Right cardiac atrium (tissue), 5 donors: ENCODE results near the gene ADAMTS2. TPM values are rescaled to one million over a fixed set of nuclear protein-coding genes. Genes with fewer than 3 reads are reported as not detected.
"Not testable (repeated sequence)": the region's sequence is repeated elsewhere in the genome, so short reads cannot be mapped to it uniquely, and the experiment has no call there.

ENCODE experiments used
- ATAC-seq, 2 donors: fragments of 200-7000 bp; cut with Tn5 transposase; one replicate each; pipeline versions ENCODE4 v1.8.0 to v1.9.1; 2020; ENCODE audit warnings: moderate library complexity in 2 of 2, mild to moderate bottlenecking in 1 of 2
- DNase-seq, 3 donors: peaks; one replicate each; pipeline ENCODE4 v3.0.0-alpha.2; 2020
- H3K27ac ChIP-seq: one replicate; pipeline ENCODE4 v1.5.1; 2013; ENCODE audit warnings: mild to moderate bottlenecking, low read length, control low read depth, moderate library complexity
- H3K27me3 ChIP-seq: one replicate; pipeline ENCODE4 v1.6.1; 2013; ENCODE audit not compliant: control insufficient read depth, insufficient read depth
- H3K4me1 ChIP-seq: one replicate; pipeline ENCODE4 v1.6.1; 2013; ENCODE audit warnings: low read length; ENCODE audit not compliant: control insufficient read depth, insufficient read depth
- H3K4me3 ChIP-seq: one replicate; pipeline ENCODE4 v1.5.1; 2013; ENCODE audit warnings: low read length, control low read depth
- H3K9me3 ChIP-seq: one replicate; pipeline ENCODE4 v1.6.1; 2013; ENCODE audit warnings: low read length; ENCODE audit not compliant: control insufficient read depth
- WGBS: extraction: QIAGEN DNeasy Blood & Tissue Kit; methylation state at CpG from one replicate; pipeline ENCODE4 v1.1.7; 2013; 5-methylcytosine and 5-hydroxymethylcytosine counted together
- intact Hi-C, 4 donors: fragments of 100-400 bp; cut with DNase I; formaldehyde crosslinking; loops; one replicate each; pipeline versions ENCODE4 v1.11.0 to v1.14.0; 2022 to 2023
- polyA plus RNA-seq: library from polyadenylated mRNA; stranded (reverse); fragments of 200-250 nt; gene quantifications from one replicate; pipeline ENCODE4 v1.2.3, GENCODE V29; 2013
- total RNA-seq, 4 donors: library from RNA; stranded (reverse); fragmentation: NEBNext Ultra II Directional; extraction: Animal tissue kit (Norgen Biotek cat#: 25700); gene quantifications; one replicate each; pipeline ENCODE4 v1.2.1, GENCODE V29; 2021
- donor health status: healthy with polysubstance abuse.
- donor health status: DM: no; HTN: yes; CAD: no.
- donor health status: DM: no; HTN: no; CAD: no.
- donor health status: DM: no; HTN: yes; CAD: no; lungs with severe emphysema.
- donor health status: DM: yes; HTN: yes; CAD: no.

The ADAMTS2 gene
- total and polyA plus RNA-seq, 5 donors, result 7.0 to 23.2 (median 14.7) TPM

DNA sequence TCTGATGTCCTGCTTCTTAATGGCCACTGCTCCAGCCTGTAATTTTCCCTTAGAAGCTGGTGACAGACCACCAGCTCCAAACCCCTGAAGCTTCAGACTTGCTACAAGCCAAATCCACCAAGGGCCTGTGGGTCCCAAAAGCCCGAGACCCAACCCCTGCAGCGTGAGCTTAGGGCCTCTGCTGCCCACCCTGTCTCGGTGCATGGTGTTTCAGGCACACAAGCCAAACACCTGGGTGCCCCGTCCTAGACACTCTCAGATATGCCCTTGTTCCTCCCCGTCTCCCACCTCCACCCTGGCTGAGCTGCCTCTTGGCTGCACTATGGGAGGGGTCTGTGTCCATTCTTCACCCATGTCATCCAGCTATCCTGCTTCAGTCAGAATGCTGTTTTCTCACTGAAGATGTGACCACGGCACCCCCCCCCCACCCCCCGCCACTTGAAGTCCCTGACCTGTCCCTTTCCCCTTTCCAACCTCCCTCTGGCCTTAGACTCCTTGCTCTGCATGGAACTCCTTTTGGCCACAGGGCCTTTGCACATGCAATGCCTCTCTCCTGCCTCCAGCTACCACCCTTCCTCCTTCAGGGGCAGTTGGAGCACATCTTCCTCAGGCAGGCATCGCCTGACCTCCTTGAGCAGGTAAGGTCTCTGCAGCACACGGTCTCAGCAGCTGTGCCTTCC, 229.3 kb downstream of the ADAMTS2 start:
- peaks cover 8% of the 10 kb centered on the region for H3K9me3 ChIP-seq
- 93% methylated on average over 9 of the region's 9 CpGs for WGBS
- H3K27me3 ChIP-seq, result no peaks in the 10 kb centered on the region
- H3K4me3 ChIP-seq, result no peak overlapping the region
- DNase-seq (no peak), ATAC-seq (no peak)
- no peak overlapping the region for H3K27ac ChIP-seq
- H3K4me1 ChIP-seq, result no peaks in the 10 kb centered on the region
- intact Hi-C loops, result no loop called here

DNA sequence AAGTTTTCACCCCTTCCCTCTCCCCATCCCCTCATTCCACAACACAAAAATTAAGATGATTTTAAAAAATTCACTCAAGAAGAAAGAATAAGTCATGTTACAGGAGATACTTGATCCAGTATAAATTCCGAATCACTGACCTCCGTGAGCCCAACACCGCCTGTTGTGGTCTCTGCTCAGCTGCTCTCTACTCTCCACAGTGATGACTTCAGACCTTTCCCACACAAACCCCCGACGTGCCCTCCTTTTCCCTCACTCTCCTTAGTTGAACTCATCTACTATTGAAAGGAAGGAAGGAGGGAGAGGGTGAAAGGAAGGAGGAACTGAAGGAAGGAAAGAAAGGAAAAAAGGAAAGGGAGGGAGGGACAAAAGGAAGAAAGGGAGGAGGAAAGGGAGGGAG, 230.0 kb downstream of the ADAMTS2 start:
- WGBS, result 93% methylated on average over 5 of the region's 5 CpGs
- H3K4me1 ChIP-seq, result no peaks in the 10 kb centered on the region
- no peak for DNase-seq
- H3K9me3 ChIP-seq, result peaks cover 8% of the 10 kb centered on the region
- H3K27me3 ChIP-seq, result no peaks in the 10 kb centered on the region
- H3K4me3 ChIP-seq, result no peak overlapping the region
- ATAC-seq, result no peak
- no peak overlapping the region for H3K27ac ChIP-seq
- intact Hi-C loops, result no loop called here

DNA sequence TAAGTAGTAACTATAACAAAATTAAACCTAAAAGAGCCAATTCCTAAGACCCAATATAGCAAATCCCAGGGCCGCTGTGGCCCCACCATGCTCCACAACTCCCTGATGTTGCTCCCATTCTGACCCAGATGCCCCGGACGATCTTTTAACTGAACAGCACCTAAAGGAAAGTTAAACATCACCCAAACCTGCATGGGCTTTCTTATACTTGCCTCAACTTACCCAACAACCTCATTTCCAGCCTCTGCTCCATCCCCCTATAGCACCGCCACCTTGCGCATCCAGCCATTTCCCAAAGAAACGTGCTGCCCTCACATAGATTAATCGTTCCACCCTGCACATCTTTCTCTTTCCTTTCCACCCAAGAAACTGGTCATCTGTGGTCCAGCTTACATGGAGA, 230.5 kb downstream of the ADAMTS2 start:
- ATAC-seq (no peak), DNase-seq (no peak)
- 92% methylated on average over 7 of the region's 7 CpGs for WGBS
- Histone ChIP-seq H3K9me3 (peaks cover 8% of the 10 kb centered on the region), H3K4me3 (no peak overlapping the region), H3K27me3 (no peaks in the 10 kb centered on the region), H3K4me1 (no peaks in the 10 kb centered on the region), H3K27ac (no peak overlapping the region)
- intact Hi-C loops, result no loop called here

DNA sequence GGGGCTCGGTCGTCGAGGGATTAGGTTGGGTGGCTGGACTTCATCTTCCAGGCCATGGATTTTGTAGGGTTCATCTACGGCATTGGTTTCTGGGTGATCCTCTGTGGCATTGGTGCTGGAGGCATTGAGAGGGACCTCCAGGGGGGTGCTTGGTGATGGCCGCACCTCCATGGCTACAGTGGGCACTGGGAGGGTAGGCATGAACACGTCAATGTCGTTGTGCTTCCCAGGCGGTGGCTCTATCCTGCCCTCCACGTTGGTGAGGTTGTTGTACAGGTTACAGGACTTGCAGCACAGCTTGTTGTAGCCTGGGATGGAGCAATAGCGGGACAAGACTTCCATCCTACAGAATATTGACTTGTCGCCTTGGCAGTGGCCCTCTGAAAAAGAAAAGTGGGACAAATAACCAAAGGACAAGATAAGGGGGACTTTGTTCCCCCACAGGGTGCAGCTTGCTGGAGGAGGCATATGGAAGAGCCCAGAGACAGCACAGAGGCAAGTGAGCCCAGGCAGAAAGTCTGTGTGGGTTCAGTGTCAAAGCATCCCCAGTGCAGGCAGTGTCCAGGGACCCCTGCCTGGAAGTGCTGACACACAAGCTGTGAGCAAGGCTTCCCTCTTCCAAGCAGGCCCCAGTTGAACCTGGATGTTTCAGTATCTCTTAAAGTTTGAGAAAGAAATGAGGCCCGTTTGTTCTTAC, 231.2 kb downstream of the ADAMTS2 start:
- H3K9me3 ChIP-seq, result peaks cover 8% of the 10 kb centered on the region
- WGBS, result 88% methylated on average over 12 of the region's 12 CpGs
- DNase-seq (no peak), ATAC-seq (no peak)
- H3K27ac ChIP-seq, result no peak overlapping the region
- no peaks in the 10 kb centered on the region for H3K27me3 ChIP-seq
- H3K4me3 ChIP-seq, result no peak overlapping the region
- no peaks in the 10 kb centered on the region for H3K4me1 ChIP-seq
- intact Hi-C loops, result no loop called here

DNA sequence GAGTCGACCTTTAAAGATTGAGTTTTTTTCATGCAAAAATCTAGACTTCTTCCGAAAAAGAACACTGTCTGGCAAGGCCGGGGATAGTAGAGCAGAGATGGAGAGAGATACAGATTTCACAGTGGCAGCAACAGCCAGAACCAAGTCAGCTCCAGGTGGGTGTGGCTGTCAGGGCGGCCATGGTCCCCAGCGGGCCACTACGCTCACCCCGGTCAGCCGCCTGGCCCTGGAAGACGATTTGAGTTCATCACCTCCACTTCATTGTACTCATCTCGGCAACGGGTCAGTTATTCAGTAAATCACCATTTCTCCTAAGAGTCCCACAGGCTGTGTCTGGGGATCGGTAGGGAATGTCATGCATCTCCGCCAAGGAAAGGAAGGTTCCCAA, 232.1 kb downstream of the ADAMTS2 start:
- Histone ChIP-seq H3K4me1 (no peaks in the 10 kb centered on the region), H3K9me3 (peaks cover 8% of the 10 kb centered on the region), H3K4me3 (no peak overlapping the region), H3K27me3 (no peaks in the 10 kb centered on the region), H3K27ac (no peak overlapping the region)
- intact Hi-C loops, result no loop called here
- DNase-seq, result no peak
- ATAC-seq, result no peak
- WGBS, result 89% methylated on average over 13 of the region's 13 CpGs

DNA sequence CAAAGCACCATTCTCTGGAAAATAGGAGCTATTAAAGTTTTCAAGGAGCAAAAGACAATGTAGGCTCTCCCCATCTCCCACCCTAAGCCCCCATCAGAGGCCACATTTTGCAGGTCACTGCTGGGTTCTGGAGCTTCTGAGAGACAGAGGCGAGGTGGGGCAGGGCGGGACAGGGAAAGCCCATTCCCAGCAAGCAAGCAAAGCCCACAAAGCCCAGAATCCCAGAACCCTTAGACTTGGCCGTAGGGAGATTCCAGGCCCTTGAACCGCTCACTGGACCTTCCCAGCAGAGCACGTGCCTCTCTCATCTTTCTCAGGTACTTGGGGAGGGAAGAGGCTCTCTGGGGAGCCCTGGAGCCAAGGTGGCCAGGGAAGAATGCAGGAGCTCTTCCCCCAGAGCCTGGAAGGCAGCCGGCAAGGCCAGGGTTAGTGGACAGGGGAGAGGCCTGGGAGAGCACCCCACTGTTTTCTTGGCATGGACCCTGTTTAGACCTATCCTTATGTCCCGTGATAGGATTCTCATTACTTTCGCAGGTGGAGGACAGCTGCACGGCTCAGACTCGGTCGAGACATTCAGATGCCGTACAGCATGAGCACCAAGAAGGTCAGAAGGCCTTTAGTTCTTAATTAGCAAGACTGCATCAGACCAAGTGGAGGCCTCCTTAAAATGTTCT, 232.7 kb downstream of the ADAMTS2 start:
- H3K4me3 ChIP-seq, result no peak overlapping the region
- no peak overlapping the region for H3K27ac ChIP-seq
- H3K27me3 ChIP-seq, result no peaks in the 10 kb centered on the region
- H3K9me3 ChIP-seq, result peaks cover 8% of the 10 kb centered on the region
- ATAC-seq (no peak), DNase-seq (no peak)
- no peaks in the 10 kb centered on the region for H3K4me1 ChIP-seq
- WGBS, result 94% methylated on average over 12 of the region's 12 CpGs
- intact Hi-C loops, result no loop called here

DNA sequence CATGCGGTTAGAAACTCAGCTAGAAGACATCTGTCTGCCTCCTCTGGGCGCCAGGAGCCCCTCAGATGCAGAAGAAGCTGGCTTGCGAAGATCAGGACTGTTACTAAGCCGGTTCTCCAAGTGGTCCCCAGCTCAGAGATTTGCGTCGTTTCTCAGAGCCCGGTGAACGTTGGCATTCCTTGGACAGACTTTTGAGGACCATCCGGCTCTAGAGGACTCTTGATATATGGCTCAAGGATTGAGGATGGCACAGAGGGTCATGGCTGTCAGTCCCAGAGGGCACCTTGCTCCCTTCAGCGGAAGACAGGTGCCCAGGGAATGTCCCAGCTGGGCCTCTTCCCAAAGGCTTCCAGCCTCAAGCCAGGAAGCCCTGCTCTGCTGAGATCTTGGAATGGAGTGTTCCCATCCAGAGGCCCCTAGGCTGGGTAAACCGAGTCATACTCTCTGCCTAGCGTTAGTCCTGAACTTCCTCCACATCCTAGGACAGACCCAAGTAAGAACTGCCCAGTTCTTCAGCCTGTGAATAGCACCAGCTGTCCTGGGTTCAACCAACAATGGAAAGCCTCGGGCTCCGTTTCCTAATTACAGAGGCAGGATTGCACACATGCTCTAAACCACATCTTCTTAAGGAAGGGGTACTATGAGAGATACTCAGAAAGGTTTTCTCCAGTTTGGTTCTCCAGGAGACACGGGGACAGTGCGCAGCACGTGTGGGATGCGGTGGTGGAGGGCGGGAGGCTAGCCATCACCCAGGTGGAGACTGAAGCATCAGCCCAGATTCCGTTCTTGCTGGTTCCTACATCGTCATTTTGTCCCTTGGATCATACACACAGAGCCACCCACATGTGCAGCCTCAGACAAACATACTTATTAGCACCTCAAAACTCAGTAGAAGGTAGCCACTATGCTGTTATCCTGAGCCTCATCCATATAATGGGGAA, 233.7 kb downstream of the ADAMTS2 start:
- H3K9me3 ChIP-seq, result peaks cover 8% of the 10 kb centered on the region
- no peak for DNase-seq
- H3K27me3 ChIP-seq, result no peaks in the 10 kb centered on the region
- no peak overlapping the region for H3K27ac ChIP-seq
- intact Hi-C loops, result no loop called here
- H3K4me1 ChIP-seq, result no peaks in the 10 kb centered on the region
- no peak overlapping the region for H3K4me3 ChIP-seq
- no peak for ATAC-seq
- 86% methylated on average over 21 of the region's 21 CpGs for WGBS

DNA sequence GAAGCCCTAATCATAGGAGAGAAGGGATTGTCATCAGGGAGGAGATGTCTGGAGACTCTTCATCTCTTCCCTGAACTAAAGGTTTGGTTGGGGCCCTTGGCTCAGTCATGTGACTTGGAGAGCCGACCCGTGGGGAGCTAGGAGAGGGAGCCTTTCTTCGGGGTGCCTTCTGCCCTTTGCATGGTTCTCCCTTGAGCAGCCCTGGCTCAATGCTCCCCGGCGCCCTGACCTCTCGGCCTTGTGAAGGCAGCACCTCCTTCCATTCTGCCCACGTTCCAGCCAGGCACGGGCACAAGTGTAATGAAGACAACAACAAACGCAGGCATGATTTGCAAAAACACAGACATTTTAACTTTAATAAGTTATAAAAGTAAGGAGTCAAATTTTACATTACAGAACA, 234.7 kb downstream of the ADAMTS2 start:
- DNase-seq, result no peak
- intact Hi-C loops, result no loop called here
- WGBS, result 91% methylated on average over 9 of the region's 9 CpGs
- Histone ChIP-seq H3K4me1 (no peaks in the 10 kb centered on the region), H3K9me3 (peaks cover 8% of the 10 kb centered on the region), H3K27ac (no peak overlapping the region), H3K27me3 (no peaks in the 10 kb centered on the region), H3K4me3 (no peak overlapping the region)
- no peak for ATAC-seq

DNA sequence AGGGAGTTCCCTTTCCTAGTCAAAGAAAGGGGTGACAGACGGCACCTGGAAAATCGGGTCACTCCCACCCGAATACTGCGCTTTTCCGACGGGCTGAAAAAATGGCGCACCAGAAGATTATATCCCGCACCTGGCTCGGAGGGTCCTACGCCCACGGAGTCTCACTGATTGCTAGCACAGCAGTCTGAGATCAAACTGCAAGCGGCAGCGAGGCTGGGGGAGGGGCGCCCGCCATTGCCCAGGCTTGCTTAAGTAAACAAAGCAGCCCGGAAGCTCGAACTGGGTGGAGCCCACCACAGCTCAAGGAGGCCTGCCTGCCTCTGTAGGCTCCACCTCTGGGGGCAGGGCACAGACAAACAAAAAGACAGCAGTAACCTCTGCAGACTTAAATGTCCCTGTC, 244.0 kb downstream of the ADAMTS2 start:
- H3K4me1 ChIP-seq, ATAC-seq, intact Hi-C loops, H3K27ac ChIP-seq, H3K9me3 ChIP-seq, H3K4me3 ChIP-seq, DNase-seq, H3K27me3 ChIP-seq: not testable (repeated sequence)
- 98% methylated on average over 17 of the region's 17 CpGs for WGBS

DNA sequence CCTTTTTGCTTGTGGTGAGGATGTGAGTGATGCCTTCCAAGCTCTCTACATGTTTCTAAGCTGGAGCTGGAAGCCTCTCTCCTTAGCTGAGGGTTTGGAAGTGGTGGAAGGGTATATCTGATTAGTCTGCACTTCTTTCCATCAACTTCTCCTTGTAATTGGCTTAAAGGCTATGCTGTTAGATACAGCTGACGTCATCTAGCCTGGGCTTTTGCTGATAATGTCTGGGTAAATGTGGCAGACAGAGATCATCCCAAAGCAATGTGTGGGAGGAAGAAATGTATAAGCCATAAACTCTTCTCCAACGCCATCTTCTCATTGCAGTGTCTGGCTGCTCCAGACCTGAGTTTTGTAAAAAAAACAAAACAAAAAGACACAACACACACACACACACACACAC, 255.8 kb downstream of the ADAMTS2 start:
- Histone ChIP-seq H3K4me3 (no peak overlapping the region), H3K27me3 (no peaks in the 10 kb centered on the region), H3K27ac (no peak overlapping the region), H3K9me3 (peaks cover 6% of the 10 kb centered on the region), H3K4me1 (no peaks in the 10 kb centered on the region)
- intact Hi-C loops, result no loop called here
- ATAC-seq, result no peak
- 73% methylated on average over 2 of the region's 2 CpGs for WGBS
- no peak for DNase-seq
